Keratinocyte (primary cell): ENCODE measurements around the gene DOCK1. TPM values are rescaled to one million over a fixed set of nuclear protein-coding genes. Genes with fewer than 3 reads are reported as not detected.

ENCODE experiments used
- DNase-seq: peaks from one replicate; pipeline ENCODE4 v3.0.0-alpha.2; 2011; ENCODE audit warnings: low read depth, missing footprints, low spot score
- FAIRE-seq: peaks from 2 replicates; lab custom pipeline; 2011; peaks lifted over from hg19 to GRCh38; lab: Jason Lieb, UNC
- H2AFZ ChIP-seq: 2 replicates; pipeline ENCODE4 v1.6.0; 2012; ENCODE audit warnings: low read length, control low read depth, inconsistent platforms; ENCODE audit not compliant: control insufficient read depth
- H3K27ac ChIP-seq: 2 replicates; pipeline ENCODE4 v1.5.1; 2011; ENCODE audit warnings: low read length; ENCODE audit not compliant: control insufficient read depth, insufficient read depth
- H3K27me3 ChIP-seq: 3 replicates; pipeline ENCODE4 v1.6.0; 2011; ENCODE audit warnings: low read length; ENCODE audit not compliant: control insufficient read depth, insufficient read depth; ENCODE audit errors: extremely low read depth
- H3K36me3 ChIP-seq, 2 experiments: 2 replicates in 1 of 2; 3 replicates in 1 of 2; pipeline ENCODE4 v1.5.1; 2011; ENCODE audit warnings: low read length in 2 of 2, mild to moderate bottlenecking in 1 of 2; ENCODE audit not compliant: control insufficient read depth in 2 of 2, insufficient read depth in 2 of 2; ENCODE audit errors: extremely low read depth in 1 of 2
- H3K4me1 ChIP-seq: 3 replicates; pipeline ENCODE4 v1.5.1; 2011; ENCODE audit warnings: low read length; ENCODE audit not compliant: control insufficient read depth, insufficient read depth; ENCODE audit errors: extremely low read depth
- H3K4me2 ChIP-seq: 3 replicates; pipeline ENCODE4 v1.6.0; 2011; ENCODE audit warnings: low read depth, low read length; ENCODE audit not compliant: control insufficient read depth, insufficient read depth; ENCODE audit errors: extremely low read depth
- H3K4me3 ChIP-seq, 3 experiments: fragments of 200-600 bp in 1 of 3; sonication (generic) in 1 of 3; 2 replicates in 2 of 3; 3 replicates in 1 of 3; pipeline ENCODE4 v1.5.1; 2011 to 2016; ENCODE audit warnings: low read length in 3 of 3, mild to moderate bottlenecking in 3 of 3, control low read depth in 2 of 3, inconsistent platforms in 1 of 3, low read depth in 1 of 3, mixed read lengths in 1 of 3, mixed run types in 1 of 3, moderate library complexity in 1 of 3; ENCODE audit not compliant: control insufficient read depth in 2 of 3, insufficient read depth in 2 of 3; ENCODE audit errors: extremely low read depth in 1 of 3
- H3K79me2 ChIP-seq: 2 replicates; pipeline ENCODE4 v1.6.0; 2012; ENCODE audit warnings: low read length; ENCODE audit not compliant: control insufficient read depth, insufficient read depth
- H3K9ac ChIP-seq: 3 replicates; pipeline ENCODE4 v1.6.0; 2011; ENCODE audit warnings: low read length; ENCODE audit not compliant: control insufficient read depth, insufficient read depth; ENCODE audit errors: extremely low read depth
- H3K9me1 ChIP-seq: 3 replicates; pipeline ENCODE4 v1.6.0; 2011; ENCODE audit warnings: low read length; ENCODE audit not compliant: control insufficient read depth, insufficient read depth; ENCODE audit errors: extremely low read depth
- H3K9me3 ChIP-seq: 2 replicates; pipeline ENCODE4 v1.5.1; 2012; ENCODE audit warnings: low read depth, low read length; ENCODE audit not compliant: control insufficient read depth
- H4K20me1 ChIP-seq: 3 replicates; pipeline ENCODE4 v1.6.0; 2011; ENCODE audit warnings: low read length; ENCODE audit not compliant: control insufficient read depth, insufficient read depth; ENCODE audit errors: extremely low read depth
- CTCF ChIP-seq, 3 experiments: IDR thresholded peaks in 1 of 3; conservative IDR thresholded peaks in 1 of 3; optimal IDR thresholded peaks in 1 of 3; 2 replicates in 2 of 3; 3 replicates in 1 of 3; pipeline versions ENCODE3 to v1.5.1; 2011; ENCODE audit warnings: low read length in 3 of 3, mild to moderate bottlenecking in 3 of 3, moderate library complexity in 2 of 3, control low read depth in 1 of 3, inconsistent platforms in 1 of 3; ENCODE audit not compliant: insufficient read depth in 2 of 3; ENCODE audit errors: extremely low read depth in 1 of 3
- EZH2 ChIP-seq: IDR thresholded peaks from one replicate; pipeline ENCODE4 v1.6.1; 2012; ENCODE audit warnings: inconsistent platforms, mild to moderate bottlenecking, low read length, moderate library complexity
- dilution Hi-C: fragments of 300-500 bp; cut with MboI; formaldehyde crosslinking; loops from one replicate; pipeline ENCODE4 v1.7.0; 2020; ENCODE audit warnings: low sequenced_read_pairs; ENCODE audit not compliant: extremely low pct_ligation_motif_present
- polyA plus RNA-seq, 5 experiments: library from polyadenylated mRNA; depleted of rRNA in 3 of 5; stranded (reverse) in 3 of 5; stranded (forward) in 1 of 5; unstranded in 1 of 5; fragments of >200 nt; gene quantifications; 1 replicate in 1 of 5; 2 replicates in 3 of 5; 3 replicates in 1 of 5; pipeline versions ENCODE4 v1.2.1 to v1.2.3, GENCODE V29; 2011 to 2012; ENCODE audit warnings: missing spikeins in 2 of 5, low read depth in 1 of 5, low replicate concordance in 1 of 5

The DOCK1 gene
- polyA plus RNA-seq, 1 donor (not counting 4 experiments of a cell fraction or from before 2014, with no cell fraction given) = 15.7 TPM

DNA sequence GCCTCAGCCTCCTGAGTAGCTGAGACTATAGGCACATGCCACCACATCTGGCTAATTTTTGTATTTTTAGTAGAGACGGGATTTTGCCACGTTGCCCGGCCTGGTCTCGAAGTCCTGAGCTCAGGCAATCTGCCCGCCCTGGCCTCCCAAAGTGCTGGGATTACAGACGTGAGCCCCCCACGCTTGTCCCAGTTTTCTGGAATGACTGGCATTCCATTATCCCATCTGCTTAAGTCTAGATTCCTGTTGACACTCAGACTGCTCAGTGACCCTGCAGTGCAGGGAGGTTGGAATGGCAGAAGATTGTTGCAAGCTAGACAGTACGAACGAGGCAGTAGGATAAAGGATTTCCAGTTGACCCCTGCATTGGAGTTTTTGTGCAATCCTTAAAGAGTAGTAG lies 508.8 kb downstream of the DOCK1 start:
- Histone ChIP-seq H3K9me3 (no peaks in the 10 kb centered on the region), H3K36me3 (peaks cover 4 to 8% of the 10 kb centered on the region in 2 experiments), H3K4me2 (no peak overlapping the region), H3K4me3 (no peak overlapping the region), H3K79me2 (no peaks in the 10 kb centered on the region), H4K20me1 (no peaks in the 10 kb centered on the region), H3K9ac (no peak overlapping the region), H3K9me1 (no peaks in the 10 kb centered on the region), H3K27ac (no peak overlapping the region), H3K4me1 (no peaks in the 10 kb centered on the region), H3K27me3 (no peaks in the 10 kb centered on the region), H2AFZ (no peak overlapping the region)
- FAIRE-seq (no peak), DNase-seq (no peak)
- TF ChIP-seq CTCF (optimal IDR thresholded peaks at IDR 0.05 in 1 of 3, IDR thresholded peaks at IDR 0.05 in 1 of 3, conservative IDR thresholded peaks at IDR 0.05 in 1 of 3; ENCODE audit: extremely low read depth in 1 of 3, insufficient read depth in 2 of 3, low read length in 3 of 3) (no peak), EZH2 (no peak)
- dilution Hi-C loops = no loop called here

DNA sequence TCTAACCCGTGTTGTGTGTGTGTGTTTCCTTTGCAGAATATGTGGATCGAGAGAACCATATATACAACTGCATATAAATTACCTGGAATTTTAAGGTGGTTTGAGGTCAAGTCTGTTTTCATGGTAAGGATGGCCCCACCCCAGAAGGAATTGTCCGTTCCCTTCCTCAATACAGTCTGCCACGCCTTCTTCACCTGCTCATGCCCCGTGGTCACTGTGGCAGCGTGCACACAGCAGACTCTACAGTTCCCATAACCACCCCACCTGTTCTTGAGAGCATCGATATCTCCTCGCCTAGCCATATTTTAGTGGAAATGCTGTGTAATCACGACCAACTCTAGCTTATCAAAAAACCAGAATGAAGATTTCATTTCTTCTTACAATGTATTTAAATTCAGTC lies 509.9 kb downstream of the DOCK1 start:
- peaks cover 8 to 15% of the 10 kb centered on the region in 2 experiments for H3K36me3 ChIP-seq
- H3K27ac ChIP-seq = no peak overlapping the region
- FAIRE-seq (no peak), DNase-seq (no peak)
- no peak overlapping the region for H3K4me2 ChIP-seq
- no peaks in the 10 kb centered on the region for H3K9me1 ChIP-seq
- H3K4me1 ChIP-seq = no peaks in the 10 kb centered on the region
- H3K27me3 ChIP-seq = no peaks in the 10 kb centered on the region
- H3K9ac ChIP-seq = no peak overlapping the region
- no peak overlapping the region for H3K4me3 ChIP-seq
- H2AFZ ChIP-seq = no peak overlapping the region
- dilution Hi-C loops = no loop called here
- no peaks in the 10 kb centered on the region for H4K20me1 ChIP-seq
- H3K79me2 ChIP-seq = no peaks in the 10 kb centered on the region
- no peaks in the 10 kb centered on the region for H3K9me3 ChIP-seq
- TF ChIP-seq EZH2 (no peak), CTCF (optimal IDR thresholded peaks at IDR 0.05 in 1 of 3, IDR thresholded peaks at IDR 0.05 in 1 of 3, conservative IDR thresholded peaks at IDR 0.05 in 1 of 3; ENCODE audit: extremely low read depth in 1 of 3, insufficient read depth in 2 of 3, low read length in 3 of 3) (no peak)
